A549 (cell line): ENCODE measurements around the gene GNAS-AS1. TPM values are rescaled to one million over a fixed set of nuclear protein-coding genes. Genes with fewer than 3 reads are reported as not detected.

Source experiments
- ATAC-seq, 2 experiments: fragments of 200-7000 bp in 1 of 2; fragments of >200 bp in 1 of 2; cut with Nextera tagmentation in 1 of 2; cut with Tn5 transposase in 1 of 2; 3 replicates each; pipeline versions ENCODE4 v1.8.0 to v1.9.1; 2018 to 2020; ENCODE audit warnings: mild to moderate bottlenecking in 1 of 2, moderate library complexity in 1 of 2
- CTCF ChIA-PET: fragments of 300-600 bp; sonication (Branson Sonifier 250); formaldehyde crosslinking; extraction: SDS; loops from one replicate; lab custom pipeline; 2021; ENCODE audit warnings: antibody characterized with exemption, inconsistent platforms; lab: Yijun Ruan, JAX
- POLR2A ChIA-PET: fragments of 350-600 bp; formaldehyde crosslinking; extraction: SDS; loops from one replicate; lab custom pipeline; 2021; ENCODE audit warnings: antibody characterized with exemption, inconsistent platforms; lab: Yijun Ruan, JAX
- DNase-seq, 2 experiments: peaks; one replicate each; pipeline versions ENCODE4 v3.0.0 to v3.0.0-alpha.2; 2011 to 2016; ENCODE audit warnings: low read depth in 1 of 2, low spot score in 1 of 2
- FAIRE-seq: peaks from 2 replicates; lab custom pipeline; 2011; peaks lifted over from hg19 to GRCh38; lab: Jason Lieb, UNC
- H3K27ac ChIP-seq, 2 experiments: fragments of >200 bp; sonication (Bioruptor Twin); formaldehyde crosslinking; 3 replicates each; pipeline ENCODE4 v1.5.1; 2016 to 2017
- H3K4me1 ChIP-seq: fragments of >200 bp; sonication (Bioruptor Twin); formaldehyde crosslinking; 3 replicates; pipeline ENCODE4 v1.6.1; 2016
- H3K4me2 ChIP-seq: fragments of >200 bp; sonication (Bioruptor Twin); formaldehyde crosslinking; 3 replicates; pipeline ENCODE4 v1.6.1; 2016
- H3K4me3 ChIP-seq: fragments of >200 bp; sonication (Bioruptor Twin); formaldehyde crosslinking; 3 replicates; pipeline ENCODE4 v1.5.1; 2016
- H3K9me3 ChIP-seq: fragments of >200 bp; sonication (Bioruptor Twin); formaldehyde crosslinking; 3 replicates; pipeline ENCODE4 v1.6.1; 2016
- CEBPB ChIP-seq, 2 experiments: fragments of >200 bp in 1 of 2; sonication (Bioruptor Twin) in 1 of 2; formaldehyde crosslinking in 1 of 2; IDR thresholded peaks; 2 replicates each; pipeline ENCODE4 v1.6.1; 2012 to 2016
- CHD2 ChIP-seq: fragments of 150-350 bp; IDR thresholded peaks from 2 replicates; pipeline ENCODE4 v1.6.1; 2014; ENCODE audit warnings: low read length; ENCODE audit not compliant: partially characterized antibody
- CHD4 ChIP-seq: fragments of 200-600 bp; sonication (generic); IDR thresholded peaks from 2 replicates; pipeline ENCODE4 v1.6.1; 2016; ENCODE audit warnings: antibody characterized with exemption, mild to moderate bottlenecking, borderline replicate concordance
- CTCF ChIP-seq: fragments of >200 bp; sonication (Bioruptor Twin); formaldehyde crosslinking; IDR thresholded peaks from 3 replicates; pipeline ENCODE4 v1.5.1; 2016
- ELK1 ChIP-seq: fragments of 150-350 bp; IDR thresholded peaks from 2 replicates; pipeline ENCODE4 v1.6.1; 2014; ENCODE audit warnings: low read depth, mild to moderate bottlenecking, low read length
- FOSL2 ChIP-seq, 2 experiments: fragments of 450-650 bp in 1 of 2; fragments of >200 bp in 1 of 2; sonication (Bioruptor Twin) in 1 of 2; formaldehyde crosslinking; IDR thresholded peaks; 2 replicates each; pipeline versions ENCODE4 v1.5.0 to v1.6.1; 2016 to 2020; ENCODE audit warnings: mild to moderate bottlenecking in 1 of 2, moderate library complexity in 1 of 2
- GATA3 ChIP-seq: IDR thresholded peaks from 2 replicates; pipeline ENCODE4 v1.6.1; 2012; ENCODE audit warnings: borderline replicate concordance
- HOXB5 ChIP-seq: fragments of 250-450 bp; sonication (Bioruptor Pico); IDR thresholded peaks from 2 replicates; pipeline ENCODE4 v1.5.0; 2020; ENCODE audit warnings: mild to moderate bottlenecking, moderate library complexity
- KDM1A ChIP-seq: fragments of 200-600 bp; sonication (generic); IDR thresholded peaks from 2 replicates; pipeline ENCODE4 v1.6.1; 2016; ENCODE audit warnings: low read depth, mild to moderate bottlenecking
- KDM5A ChIP-seq: fragments of 200-600 bp; sonication (generic); IDR thresholded peaks from 2 replicates; pipeline ENCODE4 v1.6.1; 2016; ENCODE audit warnings: antibody characterized with exemption, mild to moderate bottlenecking
- MAX ChIP-seq: IDR thresholded peaks from 2 replicates; pipeline ENCODE4 v1.6.1; 2012
- PBX3 ChIP-seq: IDR thresholded peaks from 2 replicates; pipeline ENCODE4 v1.6.1; 2012
- RCOR1 ChIP-seq: fragments of 150-350 bp; IDR thresholded peaks from 2 replicates; pipeline ENCODE4 v1.6.1; 2014; ENCODE audit warnings: antibody characterized with exemption, low read length, low read depth
- RFX5 ChIP-seq: fragments of 450-650 bp; IDR thresholded peaks from 2 replicates; pipeline ENCODE4 v1.7.1; 2014; ENCODE audit warnings: antibody characterized with exemption, mild to moderate bottlenecking, moderate library complexity
- SREBF2 ChIP-seq: fragments of 450-650 bp; IDR thresholded peaks from 2 replicates; pipeline ENCODE4 v1.6.1; 2014; ENCODE audit warnings: mild to moderate bottlenecking, moderate library complexity
- TP53 ChIP-seq: fragments of 250-450 bp; sonication (Bioruptor Pico); IDR thresholded peaks from 2 replicates; pipeline ENCODE4 v1.5.0; 2021; ENCODE audit warnings: mild to moderate bottlenecking, moderate library complexity
- ZC3H11A ChIP-seq: fragments of 450-650 bp; IDR thresholded peaks from 2 replicates; pipeline ENCODE4 v1.6.1; 2014; ENCODE audit warnings: antibody characterized with exemption, mild to moderate bottlenecking
- ZSCAN20 ChIP-seq: fragments of 250-450 bp; sonication (Bioruptor Pico); IDR thresholded peaks from 2 replicates; pipeline ENCODE4 v1.8.0; 2022; ENCODE audit warnings: mild to moderate bottlenecking, moderate library complexity
- WGBS: methylation state at CpG from one replicate; pipeline ENCODE4 v1.1.6; 2017; ENCODE audit errors: missing lambda C conversion rate; 5-methylcytosine and 5-hydroxymethylcytosine counted together
- polyA plus RNA-seq, 4 experiments: library from polyadenylated mRNA; depleted of rRNA in 3 of 4; stranded (reverse); fragments of >200 nt; fragmentation: RNase III in 1 of 4; extraction: RNeasy Plus Mini Kit Qiagen cat#74134 plus additional on column Dnase treatment in 1 of 4; gene quantifications; 2 replicates in 3 of 4; 3 replicates in 1 of 4; pipeline ENCODE4 v1.2.3, GENCODE V29; 2011 to 2017

The GNAS-AS1 gene
- polyA plus RNA-seq, 2 of the 4 experiments (the other 2 are of a cell fraction) = not detected

- WGBS = 77% methylated on average over 3 of the region's 3 CpGs
- no peak for FAIRE-seq
- Histone ChIP-seq H3K27ac (no peak overlapping the region), H3K9me3 (no peaks in the 10 kb centered on the region), H3K4me3 (no peak overlapping the region), H3K4me1 (peaks cover 37% of the 10 kb centered on the region), H3K4me2 (no peak overlapping the region)
- ChIA-PET CTCF (no interaction called here), POLR2A (no interaction called here)
- ATAC-seq = no peak
- TF ChIP-seq SREBF2 = no peak
- no peak for TF ChIP-seq PBX3
- TF ChIP-seq RFX5 = no peak
- DNase-seq = no peak
Observed at GRCh38 chr20:58896820-58897219, 46.1 kb upstream of the GNAS-AS1 start.

GRCh38 chr20:58895448-58896180 lies 44.9 kb upstream of the GNAS-AS1 start:
- DNase-seq (no peak), ATAC-seq (no peak), FAIRE-seq (no peak)
- no peak overlapping the region for H3K4me3 ChIP-seq
- H3K4me1 ChIP-seq = peaks cover 37% of the 10 kb centered on the region
- ChIA-PET POLR2A (no interaction called here), CTCF (no interaction called here)
- H3K27ac ChIP-seq = no peak overlapping the region; a peak in 1 of 6 replicates
- H3K4me2 ChIP-seq = peak overlapping the region; percentile 77
- TF ChIP-seq GATA3 = no peak
- no peak for TF ChIP-seq KDM5A
- no peak for TF ChIP-seq ZSCAN20 (CRISPR knock-in tag)
- no peak for TF ChIP-seq FOSL2 (IDR thresholded peaks at IDR 0.05)
- TF ChIP-seq FOSL2 (CRISPR knock-in tag; IDR thresholded peaks at IDR 0.05) = no peak
- no peak for TF ChIP-seq CHD4
- no peak for TF ChIP-seq RCOR1
- no peak for TF ChIP-seq TP53 (CRISPR knock-in tag)
- no peak for TF ChIP-seq ELK1
- TF ChIP-seq CHD2 = no peak
- TF ChIP-seq PBX3 = no peak
- no peak for TF ChIP-seq CTCF
- no peak for TF ChIP-seq HOXB5
- TF ChIP-seq MAX = no peak
- H3K9me3 ChIP-seq = no peaks in the 10 kb centered on the region
- 95% methylated on average over 13 of the region's 13 CpGs for WGBS

- CTCF ChIA-PET = no interaction called here
- DNase-seq (no peak), FAIRE-seq (no peak), ATAC-seq (no peak)
- TF ChIP-seq ZC3H11A (no peak), CEBPB (IDR thresholded peaks at IDR 0.05) (peak in 1 of 2 experiments; percentile 54; a peak in 2 of 4 replicates), KDM1A (no peak)
- Histone ChIP-seq H3K4me1 (peaks cover 37% of the 10 kb centered on the region), H3K9me3 (no peaks in the 10 kb centered on the region), H3K4me2 (peak overlapping the region; percentile 77), H3K4me3 (no peak overlapping the region), H3K27ac (peak overlapping the region in 1 of 2 experiments; percentile 3; a peak in 1 of 6 replicates)
- 68% methylated on average over 5 of the region's 5 CpGs for whole genome bisulfite sequencing
- POLR2A ChIA-PET = no interaction called here
Observed at GRCh38 chr20:58894652-58895447, 44.1 kb upstream of the GNAS-AS1 start.
